GM18526 (cell line): ENCODE measurements around the gene PARD3B.

Source experiments
- POLR2A ChIP-seq: IDR thresholded peaks from 3 replicates; pipeline ENCODE4 v1.6.1; 2011; ENCODE audit not compliant: insufficient read length; ENCODE audit errors: extremely low read depth

PARD3B gene

DNA sequence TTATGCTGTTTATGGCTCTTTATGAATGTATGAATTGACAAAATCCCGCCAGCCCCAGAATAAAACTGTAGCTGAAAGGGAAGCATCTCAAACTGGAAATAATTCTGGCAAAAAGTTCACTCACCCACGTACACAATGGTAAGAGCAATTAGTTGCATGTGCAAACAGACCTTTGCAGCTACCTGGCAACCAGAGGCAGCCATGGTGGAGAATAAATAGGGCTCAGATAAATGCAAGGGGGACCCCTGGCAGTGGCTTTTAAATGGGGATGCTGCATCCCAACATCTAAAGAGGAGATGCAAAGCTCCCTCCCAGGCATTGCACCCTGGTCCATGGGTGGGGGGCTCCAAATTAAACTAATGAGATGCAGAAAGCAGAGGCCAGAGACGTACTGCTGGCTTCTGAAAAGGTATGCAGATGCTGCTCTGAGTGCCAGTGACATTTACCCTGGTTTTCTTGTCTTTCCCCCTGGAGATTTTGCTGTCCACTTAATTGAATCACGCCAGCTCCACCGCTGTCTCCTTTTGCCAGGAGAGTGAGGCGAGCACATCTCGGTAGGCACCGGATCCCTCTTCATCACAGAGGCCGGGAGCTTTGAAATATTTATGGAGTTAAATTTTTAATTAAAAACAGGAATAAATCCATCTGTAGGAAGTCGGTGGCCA lies 1010.4 kb downstream of the PARD3B start:
- TF ChIP-seq POLR2A = no peak

DNA sequence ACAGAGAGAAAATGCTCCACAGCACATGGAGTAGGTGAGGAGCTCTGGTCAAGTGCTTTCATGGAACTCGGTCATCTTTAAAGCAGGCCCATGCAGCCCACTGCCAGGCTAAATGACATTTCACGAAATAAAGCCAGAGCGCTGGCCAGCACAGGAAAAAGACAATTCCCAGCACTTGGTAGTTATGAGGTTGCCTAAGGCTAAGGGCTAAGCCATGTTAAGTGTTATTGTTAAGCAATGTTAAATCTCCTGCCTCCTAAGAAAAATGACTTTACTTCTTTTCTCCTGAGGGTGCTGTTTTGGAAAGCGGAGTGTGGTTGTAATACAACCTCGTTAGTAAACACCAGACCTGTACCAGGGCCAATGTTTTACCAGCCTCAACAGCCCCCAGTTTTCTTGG lies 1011.1 kb downstream of the PARD3B start:
- TF ChIP-seq POLR2A = no peak

DNA sequence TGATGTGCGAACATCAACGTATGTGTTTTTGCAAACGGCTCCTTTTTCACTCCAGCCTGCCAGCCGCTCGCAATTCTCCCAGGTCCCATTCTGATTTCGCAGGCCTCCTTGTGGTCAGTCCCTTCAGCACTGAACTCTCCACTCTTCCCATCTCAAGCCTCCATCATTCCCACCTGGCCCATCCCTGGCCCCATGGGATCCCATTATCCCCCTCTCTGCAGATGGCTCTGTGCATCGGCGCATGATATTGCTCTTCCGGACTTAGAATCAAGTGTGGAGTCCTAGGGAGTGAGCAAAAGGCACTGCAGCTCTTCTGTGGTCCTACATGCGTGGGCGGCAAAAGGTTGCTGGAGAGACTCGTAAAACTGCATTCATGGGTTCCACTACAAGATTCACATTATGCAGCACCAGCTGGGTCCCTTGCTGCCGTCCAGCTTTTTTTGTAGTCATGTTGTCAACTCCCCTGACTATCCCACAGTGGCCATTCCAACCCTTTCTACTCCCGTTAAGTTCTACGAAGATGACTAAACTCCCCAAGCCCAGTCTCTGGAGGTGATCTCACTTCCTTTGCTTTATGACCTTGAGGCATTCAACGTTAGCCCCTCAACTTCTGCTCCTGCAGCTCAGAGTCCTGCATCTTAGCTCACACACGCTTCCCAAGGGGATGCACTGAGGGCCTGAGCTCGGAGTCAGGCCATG lies 1011.7 kb downstream of the PARD3B start:
- no peak for TF ChIP-seq POLR2A

DNA sequence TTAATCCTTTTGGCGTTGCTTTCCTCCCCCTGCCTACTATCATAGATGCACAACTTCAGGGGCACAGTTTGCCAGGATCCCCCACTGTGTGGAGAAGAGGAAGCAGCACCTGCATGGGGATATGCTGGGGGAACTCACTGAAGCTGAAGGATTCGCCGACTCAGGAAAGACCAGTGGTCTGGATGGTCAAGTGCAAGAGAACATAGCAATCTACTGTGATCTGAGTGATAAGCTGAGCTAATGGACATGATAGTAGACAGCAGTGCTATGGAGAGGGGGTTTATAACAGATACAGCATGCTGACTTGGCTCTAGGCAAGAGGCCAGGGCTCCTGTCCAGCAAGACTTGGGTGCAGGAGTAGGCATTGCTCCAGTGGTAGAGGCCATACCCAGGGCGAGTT lies 1012.6 kb downstream of the PARD3B start:
- TF ChIP-seq POLR2A = no peak

DNA sequence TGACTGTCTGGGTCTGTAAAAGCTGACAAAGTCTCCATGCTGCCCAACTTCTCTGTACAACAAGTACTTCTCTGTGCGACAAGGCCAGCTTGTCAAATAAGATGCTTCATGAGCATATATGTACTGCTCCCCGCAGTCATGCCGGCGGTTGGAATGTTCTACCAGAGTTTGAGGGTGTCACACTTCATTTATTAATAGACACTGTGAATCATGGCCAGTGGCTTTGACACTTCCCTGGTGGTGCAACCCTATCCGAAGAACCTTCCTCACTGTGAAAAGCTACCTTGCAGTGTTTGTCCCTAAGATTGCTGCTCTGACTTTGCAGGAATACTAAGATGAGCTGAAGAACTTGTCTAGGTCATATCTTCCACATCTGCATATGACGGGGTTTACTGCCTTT lies 1016.2 kb downstream of the PARD3B start:
- TF ChIP-seq POLR2A = no peak

DNA sequence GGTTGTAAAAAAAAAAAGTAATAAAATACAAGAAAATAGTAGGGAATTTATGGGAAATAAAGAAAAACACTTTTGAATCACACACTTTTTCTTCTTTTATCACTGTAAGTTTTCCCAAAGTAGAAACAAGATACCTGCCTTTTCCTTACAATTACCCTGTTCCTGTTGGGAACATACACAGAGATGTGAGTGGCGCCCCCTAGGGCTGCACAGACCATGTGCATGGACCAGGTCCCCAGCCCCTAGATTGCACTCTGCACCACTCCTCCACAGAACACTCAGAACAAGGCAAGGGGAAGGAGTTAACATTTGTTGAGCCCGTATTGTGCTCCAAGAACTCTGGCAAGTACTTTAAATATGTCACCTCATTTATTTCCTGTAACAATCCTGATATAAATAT lies 1018.4 kb downstream of the PARD3B start:
- TF ChIP-seq POLR2A = no peak

DNA sequence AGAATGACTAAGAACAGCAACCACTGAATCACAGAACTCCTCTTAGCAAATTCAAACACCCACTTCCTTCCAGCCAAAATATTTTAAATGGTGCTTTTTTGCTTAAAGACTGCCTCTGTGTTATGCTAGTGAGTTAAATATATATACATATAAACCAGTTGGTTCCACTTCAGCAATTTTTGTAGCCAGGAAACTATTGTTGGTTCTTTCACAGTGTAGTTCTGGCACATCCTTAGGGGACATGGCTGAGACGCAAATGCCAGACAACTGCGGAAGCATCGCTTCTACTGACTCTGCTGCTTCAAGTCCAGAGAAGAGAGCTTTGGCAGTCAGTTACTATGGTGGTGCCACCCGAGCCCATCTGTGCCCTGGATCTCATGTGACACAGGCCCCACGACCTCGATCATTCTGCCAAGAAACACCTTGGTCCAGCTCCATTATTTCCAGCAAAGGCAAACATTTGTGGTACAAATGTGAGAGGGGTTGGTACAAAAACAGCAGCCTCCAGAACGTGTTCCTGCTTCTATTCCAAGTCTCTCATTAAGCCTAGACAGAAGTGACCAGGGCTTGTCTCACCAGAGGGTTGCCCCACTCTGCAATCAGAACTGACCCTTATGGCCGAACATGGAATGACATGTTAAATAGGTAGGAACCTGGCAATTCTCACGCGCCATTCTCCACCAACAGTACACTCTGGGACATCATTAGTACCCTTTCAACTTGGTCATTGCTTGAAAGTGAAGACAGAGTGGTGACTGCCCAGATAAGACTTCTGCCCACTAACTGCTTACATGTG lies 1019.3 kb downstream of the PARD3B start:
- no peak for TF ChIP-seq POLR2A

DNA sequence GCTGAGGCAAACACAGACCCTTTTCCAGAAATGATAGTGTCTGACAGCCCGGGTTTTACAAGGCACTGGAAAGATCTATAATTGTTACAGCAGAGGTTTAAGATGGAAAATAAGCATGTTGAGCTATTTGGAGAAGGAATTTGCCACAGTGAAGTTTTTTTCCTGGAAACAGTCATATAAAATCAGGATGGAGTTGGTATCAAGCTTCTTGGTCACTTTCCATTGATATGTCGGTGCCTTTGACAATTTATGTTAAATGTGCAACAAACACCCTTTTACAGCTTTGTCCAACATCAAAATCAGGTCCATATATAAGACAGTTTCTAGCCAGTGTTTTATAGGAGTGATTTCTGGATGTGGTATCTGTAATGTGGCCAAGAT lies 1019.9 kb downstream of the PARD3B start:
- no peak for TF ChIP-seq POLR2A

DNA sequence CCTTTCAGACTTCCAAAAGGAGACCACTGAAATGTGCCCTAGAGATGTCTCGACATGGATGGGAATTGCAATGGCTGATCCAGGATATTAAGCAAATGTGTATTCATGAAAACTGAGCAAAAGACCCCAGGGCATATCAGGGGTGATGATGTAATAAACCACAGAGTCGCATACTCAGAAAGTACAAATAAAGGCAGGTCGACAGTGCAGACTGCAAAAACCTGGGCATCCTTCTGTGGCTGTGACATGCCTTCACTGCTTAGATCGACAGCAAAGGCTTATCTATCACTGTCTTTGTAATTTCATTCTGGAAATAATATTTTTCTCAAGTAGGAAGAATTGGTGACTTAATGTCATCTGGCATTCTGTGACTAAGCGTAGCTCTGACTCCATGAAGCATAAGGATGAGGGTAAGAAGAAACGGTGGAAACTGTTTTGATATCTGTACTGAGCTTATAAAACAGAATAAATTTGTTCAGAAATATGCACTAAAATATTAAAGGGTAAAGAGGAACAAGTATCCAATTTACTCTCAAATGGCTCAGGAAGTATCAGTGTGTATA lies 1021.4 kb downstream of the PARD3B start:
- no peak for TF ChIP-seq POLR2A

DNA sequence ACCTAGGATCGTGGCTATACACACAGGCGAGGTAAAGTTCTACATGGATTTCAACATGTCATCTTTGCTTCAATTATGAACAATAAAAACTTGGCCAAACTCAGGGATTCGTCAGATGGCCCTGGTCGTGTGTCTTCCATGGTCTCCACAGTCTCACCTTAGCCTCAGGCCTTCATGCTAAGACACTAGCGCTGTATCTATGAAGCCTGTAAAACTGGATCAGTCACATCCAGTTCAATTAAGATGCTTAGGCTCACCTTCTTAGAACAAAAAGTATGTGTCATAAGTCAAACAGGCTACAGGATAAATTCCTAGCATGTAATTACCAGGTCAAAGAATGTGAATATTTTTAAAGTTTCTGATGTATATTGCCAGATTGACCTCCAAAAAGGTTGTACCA lies 1023.3 kb downstream of the PARD3B start:
- no peak for TF ChIP-seq POLR2A

DNA sequence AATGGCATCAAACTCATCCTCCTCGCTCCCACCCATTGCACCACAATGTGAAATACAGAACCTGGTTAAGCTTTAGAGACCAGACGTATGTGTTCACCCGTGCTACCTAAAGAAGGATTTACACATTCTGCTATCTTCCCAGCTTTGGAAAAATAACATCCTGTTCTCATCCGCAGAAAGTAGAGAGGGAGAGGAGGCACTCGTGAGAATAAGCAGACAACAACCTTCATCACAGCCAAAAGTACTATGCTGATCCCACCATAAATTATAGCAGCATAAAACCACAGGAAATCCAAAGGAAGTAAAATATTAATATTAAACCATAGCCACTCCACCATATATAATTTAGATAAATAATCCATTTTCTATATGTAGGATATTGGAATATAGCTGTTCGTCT lies 1025.4 kb downstream of the PARD3B start:
- no peak for TF ChIP-seq POLR2A

DNA sequence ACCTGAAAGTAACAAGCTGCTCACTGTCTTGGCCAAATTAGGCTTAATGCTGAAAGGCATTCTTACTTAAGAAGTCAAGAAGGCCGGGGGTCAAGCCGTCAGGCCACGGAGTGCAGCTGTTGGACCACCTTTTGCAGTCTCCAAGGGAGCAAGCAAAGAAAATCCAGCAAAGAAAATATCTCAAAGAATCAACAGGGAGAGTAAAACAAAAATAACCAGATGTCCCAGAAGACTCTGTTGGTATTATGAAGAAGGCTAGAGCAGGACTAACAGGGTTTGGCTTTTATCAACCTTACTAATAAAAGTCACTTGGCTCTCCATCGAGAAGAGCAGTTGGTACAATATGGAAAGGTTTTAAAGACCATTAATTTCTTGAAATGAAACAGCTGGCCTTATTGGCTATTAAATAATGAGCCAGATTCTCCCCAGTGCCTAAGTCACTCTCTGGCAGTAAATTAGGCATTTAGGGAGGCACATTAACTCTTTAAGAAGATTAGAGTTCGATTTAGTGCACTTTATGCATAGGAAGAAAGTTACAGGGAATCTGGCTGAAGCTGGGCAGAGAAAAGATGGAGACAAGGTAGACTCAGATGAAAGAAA lies 1026.2 kb downstream of the PARD3B start:
- TF ChIP-seq POLR2A = no peak

DNA sequence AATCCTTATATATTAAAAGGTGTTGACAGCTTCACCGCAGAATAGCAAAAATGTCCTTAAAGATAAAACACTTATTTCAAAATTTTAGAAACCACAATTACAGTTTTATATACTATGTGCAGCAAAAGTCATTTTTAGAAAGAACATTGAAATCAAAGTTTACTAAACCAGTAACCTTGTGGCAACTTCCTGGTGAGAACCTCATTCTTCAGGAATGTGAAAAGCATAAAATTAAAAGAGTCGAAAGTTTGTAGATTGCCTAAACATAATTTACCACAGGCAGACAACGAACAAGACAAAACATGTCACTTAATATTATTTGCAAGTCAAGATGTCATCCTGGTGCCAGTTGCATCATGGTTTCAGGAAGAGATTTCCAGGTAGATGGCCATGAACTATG lies 1028.7 kb downstream of the PARD3B start:
- no peak for TF ChIP-seq POLR2A

DNA sequence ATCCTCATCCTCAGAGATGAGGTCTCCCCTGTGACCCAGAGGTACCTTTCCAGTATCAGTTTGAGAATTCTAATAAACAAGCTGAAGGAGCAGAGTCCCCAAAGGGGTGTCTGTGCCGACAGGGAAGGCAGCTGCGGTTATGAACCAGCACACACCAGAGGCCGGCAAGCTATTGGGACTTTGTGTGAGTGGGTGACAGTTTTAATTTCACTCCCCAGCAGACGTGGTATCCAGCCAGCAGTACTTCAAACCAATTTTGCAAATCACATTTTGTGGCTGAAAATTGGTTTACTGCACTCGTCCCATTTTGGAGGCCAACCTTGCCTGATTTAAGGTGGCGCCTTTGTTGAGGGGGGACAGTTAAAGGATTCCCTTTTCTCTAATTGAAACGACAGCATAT lies 1034.1 kb downstream of the PARD3B start:
- no peak for TF ChIP-seq POLR2A

DNA sequence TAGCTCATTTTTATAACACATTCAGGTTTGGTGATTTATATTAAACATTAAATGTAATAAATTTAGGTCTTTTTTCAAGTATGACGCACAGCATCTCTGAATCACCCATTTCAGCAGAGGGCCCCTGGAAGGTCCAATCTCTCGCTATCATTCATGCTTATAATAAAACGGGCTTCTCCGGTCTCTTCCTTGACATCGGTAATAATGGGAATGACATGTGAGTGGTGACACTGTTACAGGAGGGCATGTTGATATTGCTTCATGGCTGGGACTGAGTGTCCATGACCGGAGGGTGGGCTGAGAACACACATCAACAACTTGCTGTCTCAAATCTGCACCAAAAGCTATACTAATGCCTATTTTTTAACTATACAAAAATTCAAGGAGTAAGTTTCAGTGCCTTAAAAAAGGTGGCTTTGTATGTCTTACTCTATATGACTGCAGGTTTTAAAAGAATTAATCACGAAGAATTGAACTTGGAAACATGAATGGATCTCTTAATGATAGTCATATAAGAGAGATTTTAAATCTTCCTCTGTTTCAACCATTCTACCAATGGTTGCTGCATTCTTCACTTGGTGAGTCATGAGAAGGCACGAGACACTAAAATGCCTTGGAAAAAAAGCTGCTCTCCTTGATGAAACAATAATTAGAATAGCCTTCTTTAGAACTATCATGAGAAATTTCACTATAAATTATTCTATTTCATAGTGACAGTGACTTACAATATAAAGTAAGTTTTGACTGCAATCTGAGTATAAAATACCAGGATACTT lies 1035.1 kb downstream of the PARD3B start:
- no peak for TF ChIP-seq POLR2A
